SK-N-MC (cell line): ENCODE results near the gene SNAPC4.

Source experiments
- EZH2 ChIP-seq: fragments of 200-600 bp; sonication (generic); IDR thresholded peaks from one replicate; pipeline ENCODE4 v1.6.1; 2017; ENCODE audit warnings: antibody characterized with exemption
- POLR2AphosphoS5 ChIP-seq: IDR thresholded peaks from 2 replicates; pipeline ENCODE4 v1.6.1; 2012; ENCODE audit warnings: mild to moderate bottlenecking, low read depth, low read length, borderline replicate concordance

DNA sequence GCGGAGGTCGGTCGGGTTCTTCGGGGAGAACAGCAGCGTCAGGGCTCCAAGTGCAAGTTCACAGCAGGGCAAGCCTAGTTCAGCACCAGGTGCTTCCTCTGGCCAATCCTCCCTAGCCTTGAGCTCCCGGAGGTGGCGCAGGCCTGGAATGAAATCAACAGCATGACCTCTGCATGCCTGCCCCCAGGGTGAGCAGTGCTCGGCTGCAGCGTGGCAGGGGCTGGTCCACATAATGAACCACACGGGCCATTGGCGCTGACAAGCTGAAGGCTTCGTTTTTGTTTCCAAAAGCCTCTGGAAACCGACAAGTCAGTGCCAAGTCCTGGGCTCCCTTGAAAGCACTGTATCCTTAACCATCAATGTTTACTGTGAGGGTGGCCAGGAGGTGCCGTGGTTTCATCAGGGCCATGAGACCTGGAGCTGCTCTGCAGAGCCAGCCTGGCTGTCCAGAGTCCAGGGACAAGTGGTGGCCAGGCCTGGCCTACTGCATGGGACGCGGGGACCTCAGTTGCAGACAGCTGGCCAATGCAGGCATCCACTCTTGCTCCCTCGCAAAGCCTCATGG, 41.8 kb upstream of the SNAPC4 start:
- TF ChIP-seq EZH2 (no peak), POLR2AphosphoS5 (no peak)
